Fibroblast of the aortic adventitia (primary cell): ENCODE data around the gene REG1B. TPM values are rescaled to one million over a fixed set of nuclear protein-coding genes. Genes with fewer than 3 reads are reported as not detected.

Experiments used
- DNase-seq: peaks from one replicate; pipeline ENCODE4 v3.0.0-alpha.2; 2010; ENCODE audit warnings: low read depth
- H3K4me3 ChIP-seq: 2 replicates; pipeline ENCODE4 v1.5.1; 2011; ENCODE audit warnings: low read depth, mild to moderate bottlenecking, control low read depth, low read length, moderate library complexity
- CTCF ChIP-seq: IDR thresholded peaks from 2 replicates; pipeline ENCODE4 v1.5.1; 2011; ENCODE audit warnings: mild to moderate bottlenecking, low read length, control low read depth, inconsistent platforms; ENCODE audit not compliant: insufficient read depth
- total RNA-seq: library from RNA; depleted of rRNA; stranded (reverse); fragments of >200 nt; gene quantifications from 2 replicates; pipeline ENCODE4 v1.2.3, GENCODE V29; 2012; ENCODE audit warnings: low replicate concordance

REG1B gene
- total RNA-seq, 1 donor, result not detected

DNA sequence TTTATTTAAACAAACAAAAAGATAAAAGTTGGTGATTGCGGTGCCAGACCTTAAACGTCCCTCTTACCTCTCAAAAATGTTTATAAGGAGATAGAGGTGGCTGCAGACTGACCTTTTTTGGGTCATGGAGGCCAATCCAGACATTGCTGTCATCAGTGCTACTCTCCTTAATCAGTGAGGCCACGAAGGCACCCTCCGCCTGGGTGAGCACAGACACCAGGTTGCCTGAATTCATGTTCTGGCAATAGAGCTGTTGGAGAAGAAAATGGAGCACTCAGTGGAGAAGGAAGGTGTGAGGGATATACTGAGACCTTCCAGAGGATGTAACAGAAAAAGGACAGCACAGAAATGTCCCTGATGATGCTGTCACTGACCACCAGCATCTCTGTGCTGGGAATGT lies 1.5 kb downstream of the REG1B start:
- no peak for TF ChIP-seq CTCF
- no peak for DNase-seq
- H3K4me3 ChIP-seq, result no peak overlapping the region

DNA sequence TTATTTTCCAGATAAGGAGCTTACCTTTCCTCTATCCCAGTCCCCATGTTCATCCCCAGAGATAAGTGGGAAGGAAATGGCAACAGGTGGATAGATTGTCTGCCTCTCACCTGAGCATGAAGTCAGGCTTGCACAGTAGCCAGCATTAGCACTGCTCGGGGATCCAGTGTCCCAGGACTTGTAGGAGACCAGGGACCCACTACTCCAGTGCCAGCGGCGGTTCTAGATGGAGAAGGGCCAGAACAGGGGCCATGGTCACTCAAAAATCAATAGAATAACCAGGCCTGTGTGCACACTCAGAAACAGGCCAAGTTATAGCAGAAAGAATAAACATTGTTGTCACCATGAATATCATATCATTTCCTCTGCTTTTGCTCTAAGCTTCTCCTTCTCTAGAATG lies 2.4 kb downstream of the REG1B start:
- DNase-seq, result no peak
- no peak overlapping the region for H3K4me3 ChIP-seq
- no peak for TF ChIP-seq CTCF

- no peak for DNase-seq
- no peak for TF ChIP-seq CTCF
- H3K4me3 ChIP-seq, result no peak overlapping the region
Measured at GRCh38 chr2:79084495-79085135, 3.2 kb downstream of the REG1B start.

DNA sequence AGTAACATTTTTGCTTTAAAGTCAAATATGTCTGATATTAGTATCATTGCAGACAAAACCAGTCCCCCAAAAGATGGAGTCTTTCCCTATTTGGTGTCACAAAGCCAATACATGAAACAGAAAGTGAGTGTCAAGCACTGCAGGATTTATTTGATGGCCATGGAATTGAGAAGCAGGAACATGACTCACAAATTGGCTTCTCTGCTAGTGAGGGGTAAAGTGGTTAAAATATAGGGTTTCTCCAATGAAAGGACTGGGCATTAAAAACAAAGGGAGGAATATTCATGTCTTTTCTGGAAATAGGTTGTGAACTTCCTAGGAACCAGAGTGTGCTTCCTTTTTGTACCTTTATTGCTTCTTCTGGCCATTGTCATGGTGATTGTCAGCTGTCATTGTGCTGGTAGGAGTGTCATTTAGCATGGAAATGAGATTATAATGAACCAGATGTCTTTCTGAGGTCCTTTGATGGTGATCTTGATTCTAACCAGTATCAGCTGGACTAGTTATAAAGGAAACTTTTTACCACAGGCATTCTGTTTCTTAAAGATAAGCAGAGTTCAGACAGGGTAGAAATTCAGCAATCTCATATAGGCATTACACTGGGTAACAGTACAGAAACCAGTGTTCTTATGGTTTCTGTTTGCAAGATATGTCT lies 4.1 kb downstream of the REG1B start:
- no peak overlapping the region for H3K4me3 ChIP-seq
- DNase-seq, result no peak
- TF ChIP-seq CTCF, result no peak

DNA sequence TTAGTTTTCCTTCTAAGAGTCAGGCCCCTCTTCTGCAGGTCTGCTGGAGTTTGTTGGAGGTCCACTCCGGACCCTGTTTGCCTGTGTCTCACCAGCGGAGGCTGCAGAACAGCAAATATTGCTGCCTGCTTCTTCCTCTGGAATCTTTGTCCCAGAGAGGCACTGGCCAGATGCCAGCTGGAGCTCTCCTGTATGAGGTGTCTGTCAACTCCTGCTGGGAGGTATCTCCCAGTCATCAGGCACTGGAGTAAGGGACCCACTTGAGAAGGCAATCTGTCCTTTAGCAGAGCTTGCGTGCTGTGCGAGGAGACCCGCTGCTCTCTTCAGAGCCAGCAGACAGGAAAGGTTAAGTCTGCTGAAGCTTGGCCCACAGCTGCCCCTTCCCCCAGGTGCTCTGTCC lies 4.8 kb downstream of the REG1B start:
- TF ChIP-seq CTCF, result no peak
- DNase-seq, result no peak
- H3K4me3 ChIP-seq, result no peak overlapping the region

DNA sequence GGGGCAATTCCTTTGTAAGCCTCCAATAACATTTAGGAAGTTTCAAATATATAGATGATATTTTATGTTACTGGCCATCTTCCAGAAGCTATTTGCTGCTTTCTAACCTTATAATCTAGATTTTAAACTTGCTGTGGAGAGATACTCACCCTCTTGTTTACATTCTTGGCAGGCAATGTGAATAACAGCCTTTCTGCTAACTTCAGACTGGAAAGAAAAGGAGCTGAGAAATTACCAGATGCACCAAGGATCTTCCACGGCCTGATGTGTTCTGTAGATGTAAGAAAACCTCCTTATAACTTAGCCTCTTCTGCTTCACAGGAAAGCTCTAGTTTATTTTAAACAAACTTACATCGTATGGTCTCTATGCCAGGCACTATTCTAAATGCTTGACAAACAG lies 16.7 kb downstream of the REG1B start:
- no peak overlapping the region for H3K4me3 ChIP-seq
- DNase-seq, result no peak
- no peak for TF ChIP-seq CTCF
